GM10266 (cell line): ENCODE measurements around the gene FAM222B.
A peak's percentile ranks its signal among the peaks of the same experiment; 100 is the strongest.

Experiments used
- DNase-seq: peaks from one replicate; pipeline ENCODE4 v3.0.0; 2012; ENCODE audit errors: extremely low spot score
- CTCF ChIP-seq: IDR thresholded peaks from 2 replicates; pipeline ENCODE4 v1.5.1; 2012; ENCODE audit warnings: mild to moderate bottlenecking, low read depth; ENCODE audit not compliant: control insufficient read depth, insufficient read depth; ENCODE audit errors: missing control alignments

Gene FAM222B

DNA sequence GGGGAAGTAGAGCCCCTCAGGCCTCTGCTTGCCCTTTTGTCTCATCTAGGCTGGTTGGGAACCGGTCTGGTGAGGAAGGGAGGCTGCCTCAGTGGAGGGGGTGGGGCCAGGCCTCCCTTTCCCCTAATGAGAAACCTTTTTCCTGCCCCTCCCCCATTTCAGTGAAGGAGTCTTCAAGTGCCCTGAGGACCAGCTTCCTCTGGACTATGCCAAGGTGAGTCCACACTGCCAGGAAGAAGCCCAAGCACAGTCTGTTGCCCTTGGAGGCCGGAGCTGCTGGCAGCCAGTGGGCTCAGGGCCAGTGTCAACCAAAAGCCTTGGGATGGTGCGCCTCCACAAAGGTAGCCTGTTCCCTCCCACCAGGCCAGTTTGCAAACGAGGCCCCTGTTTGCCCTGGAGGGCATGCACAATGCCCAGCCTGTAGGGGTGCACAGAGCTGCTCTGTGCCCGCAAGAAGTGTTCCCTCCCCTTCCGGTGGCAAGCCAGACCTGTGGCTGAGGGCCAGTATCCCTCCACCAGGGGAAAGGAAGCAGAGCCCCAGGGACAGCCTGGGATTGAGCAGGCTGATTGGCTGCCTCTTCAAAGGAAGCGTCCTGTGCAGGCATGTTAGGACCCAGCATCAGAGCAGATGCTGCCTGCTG, 95.4 kb downstream of the FAM222B start:
- TF ChIP-seq CTCF = no peak
- no peak for DNase-seq

GRCh38 chr17:28746611-28747050, 96.0 kb downstream of the FAM222B start:
- no peak for DNase-seq
- TF ChIP-seq CTCF = no peak

GRCh38 chr17:28745786-28746411, 96.7 kb downstream of the FAM222B start:
- DNase-seq = no peak
- TF ChIP-seq CTCF = no peak

- TF ChIP-seq CTCF = no peak
- no peak for DNase-seq
Measured at GRCh38 chr17:28744972-28745785, 97.4 kb downstream of the FAM222B start.

DNA sequence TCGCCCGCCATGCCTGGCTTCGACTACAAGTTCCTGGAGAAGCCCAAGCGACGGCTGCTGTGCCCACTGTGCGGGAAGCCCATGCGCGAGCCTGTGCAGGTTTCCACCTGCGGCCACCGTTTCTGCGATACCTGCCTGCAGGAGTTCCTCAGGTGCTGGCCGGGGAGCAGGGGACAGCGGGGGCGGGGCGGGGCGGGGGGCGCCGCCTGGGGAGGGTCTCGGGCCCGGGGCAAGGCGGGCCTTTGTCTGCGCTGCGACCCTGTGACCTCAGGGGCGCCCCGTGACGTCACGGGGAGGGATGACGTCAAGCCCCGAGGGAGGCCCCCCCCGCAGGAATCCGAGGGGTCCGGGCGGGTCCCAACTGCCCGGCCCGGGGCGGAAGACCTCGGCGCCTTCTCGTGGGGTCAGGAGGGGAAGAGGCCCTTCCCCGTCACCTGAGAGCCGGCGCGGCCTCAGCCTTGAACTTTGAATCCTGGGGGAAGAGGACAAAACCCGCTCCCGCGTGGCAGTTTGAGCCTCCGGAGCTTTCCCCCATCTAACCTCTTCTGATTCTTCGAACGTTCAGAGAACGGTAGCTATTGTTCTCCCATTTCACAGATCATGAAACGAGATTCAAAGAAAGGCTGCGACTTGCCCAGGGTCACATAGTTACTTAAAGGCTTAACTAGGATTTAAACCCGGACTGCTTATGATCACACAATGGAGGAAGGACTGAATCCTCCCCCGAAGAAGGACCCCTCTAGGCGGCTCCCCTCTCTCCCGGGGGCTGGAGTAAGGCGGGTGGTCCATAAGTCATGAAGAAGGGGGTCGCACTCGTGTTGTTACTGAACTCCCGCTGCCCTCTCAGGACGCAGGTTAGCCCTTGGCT, 98.3 kb downstream of the FAM222B start:
- no peak for TF ChIP-seq CTCF
- peak; percentile 83 for DNase-seq

DNA sequence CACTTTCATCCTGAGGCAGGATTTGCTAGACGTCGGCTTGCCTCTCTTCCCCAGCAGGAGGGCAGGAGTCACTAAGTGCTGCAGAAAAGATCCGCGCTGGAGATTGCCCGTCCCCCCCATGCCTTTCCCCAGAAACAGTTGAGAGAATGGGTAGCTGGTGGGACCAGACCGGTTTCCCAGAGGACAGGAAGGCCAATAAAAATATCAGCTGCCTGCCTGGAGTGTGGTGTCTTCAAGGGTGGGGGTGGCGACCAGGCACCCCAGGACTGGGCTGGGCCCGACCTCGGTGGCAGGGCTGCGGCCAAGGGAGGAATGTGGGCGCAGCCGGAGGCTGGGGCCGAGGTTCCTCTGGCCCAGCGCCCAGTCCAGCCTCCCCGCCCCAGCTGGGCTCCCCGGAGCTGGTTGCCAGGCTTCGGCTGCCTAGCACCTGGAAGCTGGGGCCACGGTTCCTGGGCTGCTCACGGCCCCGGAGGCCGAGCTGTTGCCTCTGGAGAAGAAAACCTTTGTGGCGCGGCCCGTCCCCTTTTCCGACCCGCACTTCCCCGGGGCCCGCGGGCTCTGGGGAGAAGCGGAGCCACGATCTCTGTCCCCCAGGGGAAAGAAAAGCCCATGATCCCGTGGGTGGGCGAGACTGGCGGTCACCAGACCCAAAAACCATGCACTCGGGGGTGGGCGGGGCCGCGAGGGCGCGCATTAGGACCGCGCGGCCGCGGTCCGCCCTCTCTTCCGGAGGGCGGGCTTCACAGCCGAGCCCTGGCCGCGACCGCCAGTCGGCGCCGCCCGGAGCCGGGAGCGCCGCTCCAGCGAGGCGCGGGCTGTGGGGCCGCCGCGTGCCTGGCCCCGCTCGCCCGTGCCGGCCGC, 99.1 kb downstream of the FAM222B start, which contains the start of gene TRAF4:
TRAF4 (plus strand) TSS at position 769 of the 861 bp plus-strand sequence. CDS start 102 bp downstream, outside the sequence.
- DNase-seq = peak; percentile 91
- peak; percentile 46 for TF ChIP-seq CTCF
